ENCODE measurements around the gene RDH11. TPM values are rescaled to one million over a fixed set of nuclear protein-coding genes. Genes with fewer than 3 reads are reported as not detected.

RDH11 gene
- total RNA-seq, 1 donor from 2014 or later = 50.2 TPM

DNA sequence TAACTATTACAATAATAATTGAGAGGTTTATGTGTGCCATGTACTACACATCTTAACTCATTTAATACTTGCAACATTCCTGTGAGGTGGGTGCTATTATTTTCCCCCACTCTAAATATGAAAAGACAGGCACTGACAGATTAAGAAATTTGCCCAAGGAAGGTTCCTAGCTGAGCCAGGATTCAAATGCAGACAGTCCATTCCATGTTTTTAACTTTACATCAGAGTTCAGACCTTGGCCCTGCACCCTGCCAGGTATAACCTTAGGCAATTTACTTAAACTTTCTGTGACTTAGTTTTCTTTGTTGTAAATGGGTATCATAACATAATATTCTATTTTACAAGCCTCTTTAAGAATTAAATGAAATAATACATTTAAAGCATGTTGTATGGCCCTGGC lies 32.7 kb upstream of the RDH11 start:
- no peak overlapping the region for H3K27ac Mint-ChIP-seq (ENCODE audit: unreplicated experiment)
- no peak overlapping the region for H3K4me3 Mint-ChIP-seq (ENCODE audit: unreplicated experiment)
- no peaks in the 10 kb centered on the region for H3K36me3 Mint-ChIP-seq (ENCODE audit: low read depth, unreplicated experiment)
- peaks cover 2% of the 10 kb centered on the region for H3K27me3 Mint-ChIP-seq (ENCODE audit: unreplicated experiment)
- no peak for DNase-seq (ENCODE audit: low spot score)
- H3K9me3 Mint-ChIP-seq (ENCODE audit: unreplicated experiment) = no peaks in the 10 kb centered on the region
- TF ChIP-seq, protein P1, sequence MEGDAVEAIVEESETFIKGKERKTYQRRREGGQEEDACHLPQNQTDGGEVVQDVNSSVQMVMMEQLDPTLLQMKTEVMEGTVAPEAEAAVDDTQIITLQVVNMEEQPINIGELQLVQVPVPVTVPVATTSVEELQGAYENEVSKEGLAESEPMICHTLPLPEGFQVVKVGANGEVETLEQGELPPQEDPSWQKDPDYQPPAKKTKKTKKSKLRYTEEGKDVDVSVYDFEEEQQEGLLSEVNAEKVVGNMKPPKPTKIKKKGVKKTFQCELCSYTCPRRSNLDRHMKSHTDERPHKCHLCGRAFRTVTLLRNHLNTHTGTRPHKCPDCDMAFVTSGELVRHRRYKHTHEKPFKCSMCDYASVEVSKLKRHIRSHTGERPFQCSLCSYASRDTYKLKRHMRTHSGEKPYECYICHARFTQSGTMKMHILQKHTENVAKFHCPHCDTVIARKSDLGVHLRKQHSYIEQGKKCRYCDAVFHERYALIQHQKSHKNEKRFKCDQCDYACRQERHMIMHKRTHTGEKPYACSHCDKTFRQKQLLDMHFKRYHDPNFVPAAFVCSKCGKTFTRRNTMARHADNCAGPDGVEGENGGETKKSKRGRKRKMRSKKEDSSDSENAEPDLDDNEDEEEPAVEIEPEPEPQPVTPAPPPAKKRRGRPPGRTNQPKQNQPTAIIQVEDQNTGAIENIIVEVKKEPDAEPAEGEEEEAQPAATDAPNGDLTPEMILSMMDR (IDR thresholded peaks at IDR 0.05; ENCODE audit: unreplicated experiment) = no peak
- peaks cover 2% of the 10 kb centered on the region for H3K4me1 Mint-ChIP-seq (ENCODE audit: unreplicated experiment)

DNA sequence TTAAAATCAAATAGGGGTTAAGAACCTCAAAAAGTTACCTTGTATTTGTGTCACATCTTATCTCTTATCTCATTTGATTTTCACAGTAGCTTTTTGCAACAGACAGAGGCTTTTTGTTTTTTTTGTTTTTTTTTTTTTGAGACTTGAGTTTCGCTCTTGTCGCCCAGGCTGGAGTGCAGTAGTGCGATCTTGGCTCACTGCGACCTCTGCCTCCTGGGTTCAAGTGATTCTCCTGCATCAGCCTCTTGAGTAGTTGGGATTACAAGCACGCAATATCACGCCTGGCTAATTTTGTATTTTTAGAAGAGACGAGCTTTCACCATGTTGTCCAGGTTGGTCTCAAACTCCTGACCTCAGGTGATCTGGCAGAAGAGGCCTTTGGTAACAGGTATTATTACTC lies 31.8 kb upstream of the RDH11 start:
- no peak for DNase-seq (ENCODE audit: low spot score)
- Mint-ChIP-seq H3K36me3 (ENCODE audit: low read depth, unreplicated experiment) (no peaks in the 10 kb centered on the region), H3K4me1 (ENCODE audit: unreplicated experiment) (peaks cover 7% of the 10 kb centered on the region), H3K9me3 (ENCODE audit: unreplicated experiment) (no peaks in the 10 kb centered on the region), H3K27ac (ENCODE audit: unreplicated experiment) (no peak overlapping the region), H3K27me3 (ENCODE audit: unreplicated experiment) (peaks cover 2% of the 10 kb centered on the region), H3K4me3 (ENCODE audit: unreplicated experiment) (no peak overlapping the region)
- TF ChIP-seq, protein P1 (IDR thresholded peaks at IDR 0.05; ENCODE audit: unreplicated experiment) = no peak

GRCh38 chr14:67725171-67725570 lies 29.6 kb upstream of the RDH11 start:
- H3K36me3 Mint-ChIP-seq (ENCODE audit: low read depth, unreplicated experiment) = no peaks in the 10 kb centered on the region
- DNase-seq (ENCODE audit: low spot score) = no peak
- H3K9me3 Mint-ChIP-seq (ENCODE audit: unreplicated experiment) = no peaks in the 10 kb centered on the region
- H3K4me3 Mint-ChIP-seq (ENCODE audit: unreplicated experiment) = no peak overlapping the region
- TF ChIP-seq, protein P1 (IDR thresholded peaks at IDR 0.05; ENCODE audit: unreplicated experiment) = no peak
- H3K27me3 Mint-ChIP-seq (ENCODE audit: unreplicated experiment) = peaks cover 3% of the 10 kb centered on the region
- H3K4me1 Mint-ChIP-seq (ENCODE audit: unreplicated experiment) = peaks cover 13% of the 10 kb centered on the region
- H3K27ac Mint-ChIP-seq (ENCODE audit: unreplicated experiment) = no peak overlapping the region

- Mint-ChIP-seq H3K4me3 (ENCODE audit: unreplicated experiment) (no peak overlapping the region), H3K4me1 (ENCODE audit: unreplicated experiment) (peaks cover 12% of the 10 kb centered on the region), H3K36me3 (ENCODE audit: low read depth, unreplicated experiment) (no peaks in the 10 kb centered on the region), H3K27ac (ENCODE audit: unreplicated experiment) (no peak overlapping the region), H3K9me3 (ENCODE audit: unreplicated experiment) (no peaks in the 10 kb centered on the region), H3K27me3 (ENCODE audit: unreplicated experiment) (peaks cover 2% of the 10 kb centered on the region)
- TF ChIP-seq, protein P1 (IDR thresholded peaks at IDR 0.05; ENCODE audit: unreplicated experiment) = no peak
- no peak for DNase-seq (ENCODE audit: low spot score)
These were observed 26.7 kb upstream of the RDH11 start for GRCh38 chr14:67722293-67722692.

DNA sequence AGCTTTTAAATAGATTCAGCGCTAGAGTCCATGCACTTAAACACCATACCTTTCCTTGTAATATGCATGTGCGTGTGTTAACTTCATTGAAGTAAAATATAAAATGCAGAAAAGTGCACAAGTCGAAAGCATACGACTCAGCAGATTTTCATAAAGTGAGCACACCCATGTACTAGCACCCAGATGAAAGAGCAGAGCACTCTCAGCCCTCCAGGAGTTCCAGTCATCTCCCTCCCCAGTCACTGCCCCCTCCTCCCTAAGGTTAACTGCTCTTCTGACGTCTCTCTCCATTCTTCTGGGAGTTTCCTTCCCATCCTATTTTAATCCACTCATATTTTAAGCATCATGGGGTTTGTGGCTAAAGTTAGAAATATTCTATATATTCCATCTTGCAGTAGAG lies 26.3 kb upstream of the RDH11 start:
- H3K27ac Mint-ChIP-seq (ENCODE audit: unreplicated experiment) = no peak overlapping the region
- TF ChIP-seq, protein P1 (IDR thresholded peaks at IDR 0.05; ENCODE audit: unreplicated experiment) = no peak
- no peak overlapping the region for H3K4me3 Mint-ChIP-seq (ENCODE audit: unreplicated experiment)
- H3K4me1 Mint-ChIP-seq (ENCODE audit: unreplicated experiment) = peaks cover 12% of the 10 kb centered on the region
- no peak for DNase-seq (ENCODE audit: low spot score)
- no peaks in the 10 kb centered on the region for H3K9me3 Mint-ChIP-seq (ENCODE audit: unreplicated experiment)
- H3K36me3 Mint-ChIP-seq (ENCODE audit: low read depth, unreplicated experiment) = no peaks in the 10 kb centered on the region
- H3K27me3 Mint-ChIP-seq (ENCODE audit: unreplicated experiment) = peaks cover 2% of the 10 kb centered on the region

Data from endothelial cell (in vitro differentiated cells).